Tongue (tissue), 2 donors: Measurements from ENCODE around the gene CKB. TPM values are rescaled to one million over a fixed set of nuclear protein-coding genes. Genes with fewer than 3 reads are reported as not detected.
"Not testable (repeated sequence)": the region's sequence is repeated elsewhere in the genome, so short reads cannot be mapped to it uniquely, and the experiment has no call there.

ENCODE experiments used
- DNase-seq: peaks from one replicate; pipeline ENCODE4 v3.0.0-alpha.2; 2015
- total RNA-seq: library from RNA; depleted of rRNA; stranded (reverse); fragments of >200 nt; gene quantifications from one replicate; pipeline ENCODE4 v1.2.3, GENCODE V29; 2014

CKB gene
- total RNA-seq, 1 donor from 2014 or later, result 105 TPM

GRCh38 chr14:103526247-103526913 lies 3.8 kb upstream of the CKB start:
- DNase-seq, result no peak

- DNase-seq, result not testable (repeated sequence)
Measured at GRCh38 chr14:103525430-103526246, 3.0 kb upstream of the CKB start.

DNA sequence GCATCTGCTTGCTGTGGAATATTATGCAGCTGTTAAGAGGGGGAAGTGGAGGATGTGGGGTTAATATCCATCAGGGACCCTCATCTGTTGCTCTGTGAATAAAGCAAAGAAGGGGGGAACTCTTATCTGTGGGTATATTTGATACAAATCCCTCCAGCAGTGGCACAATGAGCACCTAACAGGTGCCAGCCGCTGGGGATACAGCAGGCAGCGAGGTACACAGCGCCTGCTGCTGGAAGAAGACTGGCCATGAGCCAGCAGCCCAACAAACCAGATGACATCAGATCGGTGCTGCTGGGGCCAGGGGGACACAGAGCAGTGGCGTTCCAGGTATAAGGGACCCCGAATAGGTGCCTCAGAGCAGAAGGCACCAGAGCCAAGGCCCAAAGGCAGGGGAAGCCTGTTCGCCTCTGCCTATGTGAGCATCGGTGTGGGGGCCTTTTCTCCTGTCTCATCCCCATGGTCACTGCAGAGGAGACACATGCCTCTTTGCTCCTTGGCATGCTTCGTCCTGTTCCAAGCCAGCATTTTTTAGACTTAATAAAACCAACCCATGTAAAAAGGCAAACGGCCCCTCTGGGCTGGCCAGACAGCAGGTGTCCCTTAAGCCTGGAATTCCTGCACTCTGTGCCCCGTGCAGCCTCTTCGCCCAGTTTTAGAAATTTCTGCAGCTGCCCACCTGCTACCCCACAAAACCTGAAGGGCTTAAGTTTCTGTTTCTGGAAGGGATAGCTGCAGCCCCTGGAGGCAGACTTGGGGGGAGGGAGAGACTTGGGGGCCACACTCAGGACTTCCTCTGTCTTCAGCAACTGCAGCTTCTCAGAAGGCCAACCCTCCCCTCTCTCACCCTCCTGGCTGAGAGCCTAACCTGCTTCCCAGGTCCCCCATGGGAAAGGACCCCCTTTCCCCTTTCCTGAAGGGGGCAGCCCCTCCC lies 1.6 kb upstream of the CKB start:
- DNase-seq, result no peak

GRCh38 chr14:103523575-103523954 lies 935 bp upstream of the CKB start:
- DNase-seq, result no peak

DNA sequence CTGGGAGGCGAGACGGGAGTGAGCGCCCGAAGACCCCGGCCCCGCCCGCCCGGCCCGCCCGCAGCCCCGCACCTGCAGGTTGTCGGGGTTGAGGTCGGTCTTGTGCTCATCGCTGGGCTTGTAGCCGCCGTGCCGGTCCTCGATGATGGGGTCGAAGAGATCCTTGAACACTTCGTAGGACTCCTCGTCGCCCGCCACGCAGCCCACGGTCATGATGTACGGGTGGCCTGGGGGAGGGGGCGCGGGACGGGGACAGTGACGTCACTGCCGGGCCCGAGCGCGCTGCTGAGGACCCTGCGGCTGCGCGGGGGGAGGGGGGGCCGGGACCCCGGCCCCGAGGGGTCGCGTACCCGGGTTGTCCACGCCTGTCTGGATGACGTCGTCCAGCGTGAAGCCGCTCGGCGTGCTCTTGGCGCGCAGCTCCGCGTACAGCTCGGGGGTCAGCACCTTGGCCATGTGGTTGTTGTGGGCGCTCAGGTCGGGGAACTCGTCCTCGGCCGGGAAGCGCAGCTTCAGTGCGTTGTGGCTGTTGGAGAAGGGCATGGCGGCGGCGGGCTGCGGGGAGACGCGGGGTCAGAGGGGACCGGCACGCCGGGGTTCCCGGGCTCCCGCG lies 573 bp downstream of the CKB start:
- peak; percentile 45 for DNase-seq

GRCh38 chr14:103521438-103521950 lies 1.1 kb downstream of the CKB start:
- DNase-seq, result no peak

DNA sequence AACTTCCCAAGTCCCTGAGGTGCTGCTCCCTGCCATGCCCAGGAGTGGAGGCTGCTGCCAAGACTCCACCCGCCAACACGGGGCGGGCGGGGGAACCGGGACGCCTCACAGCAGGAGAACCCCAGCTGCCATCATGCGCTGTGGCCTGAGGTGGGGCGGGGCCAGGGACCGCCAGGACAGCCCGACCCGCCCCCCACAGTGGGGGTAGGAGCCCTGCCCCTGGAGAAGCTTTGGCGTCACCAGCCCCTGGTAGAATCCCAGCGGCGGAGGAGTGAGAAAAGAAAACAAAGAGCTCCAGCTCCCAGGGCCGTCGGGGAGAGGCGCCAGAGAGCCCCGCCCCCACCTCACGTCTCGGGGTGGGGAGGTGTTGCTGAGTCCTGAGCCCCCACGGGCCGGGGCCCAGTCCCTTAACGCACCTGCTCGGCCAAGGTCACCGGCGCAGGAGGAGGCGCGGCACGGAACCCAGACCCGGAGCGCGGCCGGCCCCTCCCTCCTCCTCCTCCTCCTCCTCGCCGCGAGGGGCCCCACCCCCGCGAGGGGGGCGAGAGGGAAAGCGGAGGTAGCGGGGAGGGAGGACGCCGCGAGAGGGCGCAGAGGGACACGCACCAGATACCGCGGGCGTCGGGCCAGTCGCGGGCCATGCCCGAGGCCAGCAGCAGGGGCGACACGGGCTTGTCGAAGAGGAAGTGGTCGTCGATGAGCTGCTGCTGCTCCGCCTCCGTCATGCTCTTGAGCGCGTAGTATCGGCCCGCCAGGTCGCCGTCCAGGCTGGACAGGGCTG lies 1.8 kb downstream of the CKB start:
- DNase-seq, result peak; percentile 88

GRCh38 chr14:103520269-103520656 lies 2.4 kb downstream of the CKB start:
- DNase-seq, result no peak

DNA sequence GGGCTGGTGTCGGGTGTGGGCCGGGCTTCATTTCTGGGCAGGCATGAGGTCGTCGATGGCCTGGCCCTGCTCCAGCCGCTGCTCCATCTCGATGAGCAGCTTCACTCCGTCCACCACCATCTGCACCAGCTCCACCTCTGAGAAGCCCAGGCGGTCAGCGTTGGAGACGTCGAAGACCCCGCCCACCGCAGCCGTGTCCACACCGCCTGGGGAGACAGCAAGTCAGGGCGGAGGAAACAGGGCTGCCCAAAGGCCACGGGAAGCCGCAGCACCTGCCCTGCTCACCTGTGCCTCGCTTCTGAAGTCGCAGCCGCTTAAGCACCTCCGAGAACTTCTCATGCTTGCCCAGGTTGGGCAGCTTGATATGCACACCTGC lies 2.8 kb downstream of the CKB start:
- no peak for DNase-seq

DNA sequence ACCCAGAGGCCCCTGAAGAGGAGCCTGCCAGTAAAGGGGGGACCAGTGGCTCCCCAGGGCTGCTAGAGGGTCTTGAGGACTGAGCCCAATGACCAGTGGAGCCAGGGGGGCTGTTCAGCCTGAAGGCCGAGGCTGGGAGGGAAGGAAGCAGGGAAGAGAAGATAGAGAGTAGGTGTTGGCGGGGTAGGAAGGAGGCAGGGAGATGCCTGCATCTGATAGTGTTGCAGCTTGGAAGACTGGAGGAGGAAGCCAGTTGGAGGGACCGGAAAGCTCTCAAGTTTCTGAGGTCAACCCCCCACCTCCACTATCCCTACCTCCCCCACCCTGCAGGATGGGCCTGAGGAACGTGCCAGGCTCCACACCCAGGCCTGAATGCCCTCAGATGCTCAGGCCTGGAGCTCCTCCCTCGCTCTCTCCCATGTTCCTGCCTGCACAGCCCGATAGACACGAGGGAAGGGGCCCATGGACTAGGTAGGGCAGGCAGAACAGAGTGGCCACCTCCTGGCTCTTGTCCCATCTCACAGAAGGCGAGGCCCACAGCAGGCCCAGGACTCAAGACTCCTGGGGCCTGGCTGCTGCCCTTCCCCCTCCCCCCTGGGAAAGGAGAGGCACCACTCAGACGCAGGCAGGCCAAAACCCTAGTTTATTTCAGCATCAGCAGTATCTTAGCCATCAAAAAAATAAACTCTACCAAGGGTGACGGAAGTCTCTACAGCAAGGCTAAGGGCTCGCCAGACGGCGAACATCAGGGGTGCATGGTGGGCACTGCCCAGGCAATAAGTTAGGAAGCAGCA lies 3.4 kb downstream of the CKB start:
- no peak for DNase-seq

GRCh38 chr14:103518422-103519042 lies 4.1 kb downstream of the CKB start:
- peak; percentile 73 for DNase-seq

GRCh38 chr14:103517721-103518421 lies 4.8 kb downstream of the CKB start:
- no peak for DNase-seq

GRCh38 chr14:103517174-103517566 lies 5.5 kb downstream of the CKB start:
- DNase-seq, result no peak

GRCh38 chr14:103516426-103517173 lies 6.0 kb downstream of the CKB start:
- DNase-seq, result no peak

DNA sequence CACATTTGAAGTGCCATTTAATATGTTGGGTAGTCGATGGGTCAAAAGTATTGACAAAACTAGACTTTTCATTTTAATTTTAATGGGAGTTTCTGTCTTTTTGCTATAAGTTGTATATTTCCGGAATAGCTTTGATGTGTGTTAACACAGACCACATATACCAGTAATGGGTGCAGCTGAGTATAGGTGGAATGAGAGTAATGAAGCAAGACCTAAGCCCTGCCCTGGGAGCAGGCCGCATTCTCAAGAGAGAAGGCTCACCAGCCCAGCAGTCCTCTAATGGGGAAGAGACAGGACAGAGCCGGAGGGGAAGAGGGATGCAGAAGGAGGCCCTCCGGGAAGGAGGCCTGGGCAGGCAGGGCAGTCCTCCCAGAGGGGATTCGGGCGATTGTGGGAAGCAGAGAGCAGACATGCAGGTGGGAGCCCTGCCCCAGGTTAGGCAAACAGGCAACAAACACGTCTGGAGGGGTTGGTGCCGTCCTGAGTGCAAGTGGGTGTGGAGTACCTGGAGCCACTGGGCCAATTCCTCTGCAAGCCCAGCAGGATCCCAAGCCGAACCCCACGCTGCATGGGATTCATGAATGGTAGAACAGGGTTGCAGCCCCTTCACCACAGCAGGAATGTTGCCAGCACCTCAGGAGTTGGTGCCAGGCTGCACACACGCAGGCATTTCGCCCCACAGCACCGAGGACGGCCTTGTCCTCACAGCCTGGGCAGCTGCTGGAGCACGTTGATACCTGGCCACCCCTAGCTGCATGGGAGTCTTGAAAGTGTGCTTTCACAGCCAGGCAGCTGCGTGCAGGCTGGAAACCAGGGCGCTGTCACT lies 7.8 kb downstream of the CKB start:
- DNase-seq, result no peak

GRCh38 chr14:103512701-103513611 lies 9.7 kb downstream of the CKB start:
- DNase-seq, result peak; percentile 83
